GM13977 (cell line): ENCODE results near the gene CLIC4.

Experiments used
- DNase-seq: peaks from one replicate; pipeline ENCODE4 v3.0.0; 2012; ENCODE audit warnings: low spot score
- CTCF ChIP-seq: IDR thresholded peaks from 2 replicates; pipeline ENCODE4 v1.5.1; 2012; ENCODE audit warnings: mild to moderate bottlenecking, control low read depth; ENCODE audit not compliant: insufficient read depth; ENCODE audit errors: extremely low read depth, missing control alignments
- in situ Hi-C: fragments of 300-500 bp; cut with MboI; formaldehyde crosslinking; loops from one replicate; pipeline ENCODE4 v1.12.0; 2022; ENCODE audit warnings: low sequenced_read_pairs, low pct_unique_long_range_greater_than_20kb, mixed read lengths, inconsistent platforms; ENCODE audit not compliant: unreplicated experiment

Gene CLIC4

DNA sequence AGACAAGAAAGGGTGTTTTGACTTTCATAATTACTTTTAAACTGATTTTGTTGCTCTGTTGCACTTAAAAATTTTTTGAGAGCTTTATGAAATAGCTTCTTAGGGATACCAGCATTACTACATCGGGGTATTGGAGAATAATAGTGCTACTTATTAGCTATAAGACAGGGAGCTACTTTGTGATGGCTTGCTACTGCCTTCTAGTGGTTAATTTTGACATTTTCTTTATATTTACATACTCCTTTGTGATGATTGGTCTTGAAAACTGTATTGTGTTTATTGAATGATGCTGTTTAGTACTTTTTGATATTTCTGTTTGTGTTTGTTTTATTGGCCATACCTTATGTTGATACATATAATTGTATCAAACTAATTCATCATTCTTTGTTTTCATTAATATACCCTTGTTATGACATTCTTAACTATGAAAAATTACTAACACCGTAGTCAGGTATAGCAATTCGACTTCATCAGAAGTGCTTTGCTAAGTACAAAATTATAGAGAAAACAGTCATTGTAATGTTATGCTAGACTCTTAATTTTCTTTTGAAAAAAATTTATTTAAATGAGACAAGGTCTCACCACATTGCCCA is 85.5 kb downstream of the CLIC4 start:
- in situ Hi-C loops = no loop called here

DNA sequence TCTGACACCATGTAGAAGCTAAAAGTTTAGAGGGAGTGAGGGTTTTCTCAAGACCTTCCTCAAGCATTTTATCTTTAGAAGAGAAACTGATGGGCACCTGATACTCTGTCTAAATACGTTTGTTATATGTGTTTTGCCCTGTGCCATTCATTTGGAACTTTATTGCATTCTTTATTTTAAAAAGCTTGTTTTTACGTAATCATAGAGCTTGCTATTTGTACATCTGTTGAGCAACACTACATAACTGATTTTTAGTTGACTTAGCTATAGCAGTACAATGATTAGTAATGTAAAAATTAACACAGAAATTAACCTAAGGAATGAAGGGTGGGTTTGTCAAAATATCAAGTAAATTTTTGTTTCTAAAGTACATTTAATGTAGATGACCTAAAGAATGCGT is 96.3 kb downstream of the CLIC4 start:
- no peak for TF ChIP-seq CTCF
- in situ Hi-C loops = loop anchor here (10.0 kb wide), 1 partner anchor 363 kb away; no protein-coding TSS in a partner anchor
- DNase-seq = no peak

More for the DNA sequence above, 85.5 kb downstream of the CLIC4 start:
- peak; percentile 68 for TF ChIP-seq CTCF
- peak; percentile 45 for DNase-seq

GRCh38 chr1:24846671-24847070 is 101.4 kb downstream of the CLIC4 start:
- no peak for TF ChIP-seq CTCF
- in situ Hi-C loops = loop anchor here (10.0 kb wide), 1 partner anchor 358 kb away; no protein-coding TSS in a partner anchor
- DNase-seq = no peak

GRCh38 chr1:24847995-24848881 is 103.0 kb downstream of the CLIC4 start:
- TF ChIP-seq CTCF = peak; percentile 94
- DNase-seq = peak; percentile 88
- in situ Hi-C loops = loop anchor here (10.0 kb wide), 1 partner anchor 357 kb away; no protein-coding TSS in a partner anchor

GRCh38 chr1:24849672-24850295 is 104.5 kb downstream of the CLIC4 start:
- TF ChIP-seq CTCF = peak; percentile 80
- no peak for DNase-seq
- in situ Hi-C loops = loop anchor here (10.0 kb wide), 1 partner anchor 355 kb away; no protein-coding TSS in a partner anchor

- in situ Hi-C loops = no loop called here
- no peak for DNase-seq
- no peak for TF ChIP-seq CTCF
Measured at GRCh38 chr1:24850328-24850920, 105.2 kb downstream of the CLIC4 start.
